Peyer's patch (tissue), 4 donors: Measurements from ENCODE around the gene LZTR1. TPM values are rescaled to one million over a fixed set of nuclear protein-coding genes. Genes with fewer than 3 reads are reported as not detected.

Experiments used
- DNase-seq, 3 donors: peaks; one replicate each; pipeline ENCODE4 v3.0.0-alpha.2; 2017 to 2019
- H3K27ac ChIP-seq, 4 donors: fragments of 200-600 bp; sonication (generic); one replicate each; pipeline ENCODE4 v1.5.1; 2016 to 2019
- H3K27me3 ChIP-seq, 2 donors: fragments of 200-600 bp; sonication (generic); one replicate each; pipeline ENCODE4 v1.5.1; 2019
- H3K36me3 ChIP-seq, 3 donors: fragments of 200-600 bp; sonication (generic); one replicate each; pipeline ENCODE4 v1.5.1; 2016 to 2019
- H3K4me1 ChIP-seq, 4 donors: fragments of 200-600 bp; sonication (generic); one replicate each; pipeline ENCODE4 v1.5.1; 2016 to 2019
- H3K4me3 ChIP-seq, 4 donors: fragments of 200-600 bp; sonication (generic); 1 replicate in 3 of 4; 2 replicates in 1 of 4; pipeline ENCODE4 v1.5.1; 2016 to 2019; ENCODE audit warnings: mild to moderate bottlenecking in 1 of 4
- H3K9me3 ChIP-seq, 4 donors: fragments of 200-600 bp; sonication (generic); one replicate each; pipeline ENCODE4 v1.5.1; 2016 to 2019; ENCODE audit warnings: mild to moderate bottlenecking in 1 of 4
- CTCF ChIP-seq, 6 experiments: fragments of 450-650 bp in 4 of 6; fragments of 200-600 bp in 2 of 6; sonication (generic) in 1 of 6; IDR thresholded peaks; one replicate each; pipeline ENCODE4 v1.5.1; 2017 to 2019; ENCODE audit warnings: antibody characterized with exemption in 6 of 6, mild to moderate bottlenecking in 3 of 6, moderate library complexity in 1 of 6
- POLR2A ChIP-seq, 2 donors: fragments of 450-650 bp; IDR thresholded peaks; one replicate each; pipeline ENCODE4 v1.5.1; 2017; ENCODE audit warnings: antibody characterized with exemption in 2 of 2, mild to moderate bottlenecking in 2 of 2, moderate library complexity in 2 of 2
- total RNA-seq, 4 donors: library from RNA; depleted of rRNA; stranded (reverse); fragments of >200 nt; gene quantifications; one replicate each; pipeline ENCODE4 v1.1.0, GENCODE V29; 2016

LZTR1 gene
- total RNA-seq, 4 donors from 2014 or later = 65.5 to 144 (median 88.5) TPM

GRCh38 chr22:21022507-21022906 is 40.4 kb downstream of the LZTR1 start:
- no peak for TF ChIP-seq CTCF (IDR thresholded peaks at IDR 0.05)
- no peak for TF ChIP-seq POLR2A (IDR thresholded peaks at IDR 0.05)
- no peak overlapping the region for H3K4me3 ChIP-seq
- H3K36me3 ChIP-seq = no peaks in the 10 kb centered on the region
- H3K27ac ChIP-seq = no peak overlapping the region
- no peaks in the 10 kb centered on the region for H3K9me3 ChIP-seq
- H3K4me1 ChIP-seq = no peaks in the 10 kb centered on the region
- no peaks in the 10 kb centered on the region for H3K27me3 ChIP-seq
- no peak for DNase-seq

GRCh38 chr22:21022955-21023614 is 41.0 kb downstream of the LZTR1 start:
- peak in 1 of 3 donors; percentile 44 for DNase-seq
- no peak overlapping the region for H3K4me3 ChIP-seq
- no peaks in the 10 kb centered on the region for H3K4me1 ChIP-seq
- no peaks in the 10 kb centered on the region for H3K9me3 ChIP-seq
- TF ChIP-seq POLR2A (IDR thresholded peaks at IDR 0.05) (no peak), CTCF (IDR thresholded peaks at IDR 0.05) (no peak)
- no peaks in the 10 kb centered on the region for H3K36me3 ChIP-seq
- no peak overlapping the region for H3K27ac ChIP-seq
- no peaks in the 10 kb centered on the region for H3K27me3 ChIP-seq

GRCh38 chr22:21025266-21025665 is 43.2 kb downstream of the LZTR1 start:
- no peaks in the 10 kb centered on the region for H3K4me1 ChIP-seq
- H3K9me3 ChIP-seq = no peaks in the 10 kb centered on the region
- no peak overlapping the region for H3K4me3 ChIP-seq
- H3K36me3 ChIP-seq = no peaks in the 10 kb centered on the region
- peak; percentile 43 to 70 (median 47) for DNase-seq
- H3K27ac ChIP-seq = no peak overlapping the region
- no peaks in the 10 kb centered on the region for H3K27me3 ChIP-seq
- TF ChIP-seq POLR2A (IDR thresholded peaks at IDR 0.05) = no peak
- TF ChIP-seq CTCF (IDR thresholded peaks at IDR 0.05) = no peak

GRCh38 chr22:21025763-21026755 is 44.0 kb downstream of the LZTR1 start:
- no peak for TF ChIP-seq CTCF (IDR thresholded peaks at IDR 0.05)
- no peak for TF ChIP-seq POLR2A (IDR thresholded peaks at IDR 0.05)

GRCh38 chr22:21026783-21027692 is 44.9 kb downstream of the LZTR1 start:
- no peak for DNase-seq
- no peak overlapping the region for H3K27ac ChIP-seq
- no peaks in the 10 kb centered on the region for H3K9me3 ChIP-seq
- H3K36me3 ChIP-seq = no peaks in the 10 kb centered on the region
- no peak overlapping the region for H3K4me3 ChIP-seq
- H3K27me3 ChIP-seq = peaks cover 0 to 3% of the 10 kb centered on the region in 2 donors
- TF ChIP-seq POLR2A (IDR thresholded peaks at IDR 0.05) = no peak
- H3K4me1 ChIP-seq = peaks cover 0 to 8% (median 1%) of the 10 kb centered on the region in 4 donors

More at GRCh38 chr22:21025763-21026755, 44.0 kb downstream of the LZTR1 start:
- Histone ChIP-seq H3K4me3 (no peak overlapping the region), H3K27me3 (no peaks in the 10 kb centered on the region), H3K4me1 (no peaks in the 10 kb centered on the region), H3K9me3 (no peaks in the 10 kb centered on the region), H3K36me3 (no peaks in the 10 kb centered on the region), H3K27ac (no peak overlapping the region)
- DNase-seq = no peak
